ENCODE results near the gene CLMN.

CLMN gene

GRCh38 chr14:95196826-95197545 is 122.7 kb downstream of the CLMN start:
- no peak for TF ChIP-seq REST (IDR thresholded peaks at IDR 0.05; ENCODE audit: insufficient replicate concordance, low read depth)
- no peak for TF ChIP-seq CTCF (IDR thresholded peaks at IDR 0.05; ENCODE audit: insufficient read depth, low read length)
- no peak for TF ChIP-seq POLR2AphosphoS5 (IDR thresholded peaks at IDR 0.05; ENCODE audit: low read depth)
- no peak for TF ChIP-seq GABPA (IDR thresholded peaks at IDR 0.05; ENCODE audit: low read depth)
- no peak for TF ChIP-seq SPI1 (IDR thresholded peaks at IDR 0.05; ENCODE audit: borderline replicate concordance, low read depth)
- DNase-seq (ENCODE audit: low read depth in 1 of 2, low spot score in 1 of 2): no peak
- Histone ChIP-seq H3K27me3 (ENCODE audit: insufficient read depth, poor library complexity, severe bottlenecking) (no peaks in the 10 kb centered on the region), H3K4me3 (replicated peaks; ENCODE audit: insufficient read depth, low read length) (no peak overlapping the region), H3K27ac (replicated peaks) (no peak overlapping the region)

GRCh38 chr14:95196268-95196667 is 123.4 kb downstream of the CLMN start:
- no peak overlapping the region for H3K4me3 ChIP-seq (replicated peaks; ENCODE audit: insufficient read depth, low read length)
- no peaks in the 10 kb centered on the region for H3K27me3 ChIP-seq (ENCODE audit: insufficient read depth, poor library complexity, severe bottlenecking)
- peak; percentile 10 to 39 for DNase-seq (ENCODE audit: low read depth in 1 of 2, low spot score in 1 of 2)
- no peak overlapping the region for H3K27ac ChIP-seq (replicated peaks)
- TF ChIP-seq POLR2AphosphoS5 (IDR thresholded peaks at IDR 0.05; ENCODE audit: low read depth) (no peak), GABPA (IDR thresholded peaks at IDR 0.05; ENCODE audit: low read depth) (no peak), CTCF (IDR thresholded peaks at IDR 0.05; ENCODE audit: insufficient read depth, low read length) (no peak), REST (IDR thresholded peaks at IDR 0.05; ENCODE audit: insufficient replicate concordance, low read depth) (no peak), SPI1 (IDR thresholded peaks at IDR 0.05; ENCODE audit: borderline replicate concordance, low read depth) (no peak)

GRCh38 chr14:95195031-95195430 is 124.7 kb downstream of the CLMN start:
- DNase-seq (ENCODE audit: low read depth in 1 of 2, low spot score in 1 of 2): no peak
- Histone ChIP-seq H3K4me3 (replicated peaks; ENCODE audit: insufficient read depth, low read length) (no peak overlapping the region), H3K27me3 (ENCODE audit: insufficient read depth, poor library complexity, severe bottlenecking) (no peaks in the 10 kb centered on the region), H3K27ac (replicated peaks) (no peak overlapping the region)
- TF ChIP-seq SPI1 (IDR thresholded peaks at IDR 0.05; ENCODE audit: borderline replicate concordance, low read depth) (no peak), CTCF (IDR thresholded peaks at IDR 0.05; ENCODE audit: insufficient read depth, low read length) (no peak), REST (IDR thresholded peaks at IDR 0.05; ENCODE audit: insufficient replicate concordance, low read depth) (no peak), GABPA (IDR thresholded peaks at IDR 0.05; ENCODE audit: low read depth) (no peak), POLR2AphosphoS5 (IDR thresholded peaks at IDR 0.05; ENCODE audit: low read depth) (no peak)
